ENCODE measurements around the gene FUT1. TPM values are rescaled to one million over a fixed set of nuclear protein-coding genes. Genes with fewer than 3 reads are reported as not detected.

FUT1 gene
- total and polyA plus RNA-seq, 2 of the 8 experiments (the other 6 are each of a cell fraction or from before 2014, with no cell fraction given), result 7.4 to 12.9 TPM

Small RNA genes lying within 50 kb of the gene (small RNA-seq; reads per million reads assigned to genes)
- gene RNU6-317P (ENCODE audit: insufficient read depth), result not detected

Other genes starting within 250 kb of the FUT1 start
- 12.4 and 13.6 TPM in 2 replicates for gene LMTK3, start 240.8 kb downstream of the FUT1 start, total RNA-seq (2021; fragmentation: NEBNext Ultra II Directional; extraction: Animal tissue kit (Norgen Biotek cat#: 25700))
- gene LMTK3, start 240.8 kb downstream of the FUT1 start, polyA plus RNA-seq (2011; rRNA removed), result 2.7 and 7.3 TPM in 2 replicates
- 0.99 and 1.5 TPM in 2 replicates for gene SULT2B1, start 200.5 kb downstream of the FUT1 start, total RNA-seq (2021; fragmentation: NEBNext Ultra II Directional; extraction: Animal tissue kit (Norgen Biotek cat#: 25700))
- gene SULT2B1, start 200.5 kb downstream of the FUT1 start, polyA plus RNA-seq (2011; rRNA removed), result 2.6 and 3.8 TPM in 2 replicates
- not detected in 2 replicates for gene SPACA4, start 145.9 kb downstream of the FUT1 start, total RNA-seq (2021; fragmentation: NEBNext Ultra II Directional; extraction: Animal tissue kit (Norgen Biotek cat#: 25700))
- gene SPACA4, start 145.9 kb downstream of the FUT1 start, polyA plus RNA-seq (2011; rRNA removed), result not detected in 2 replicates
- 5.3 and 6.5 TPM in 2 replicates for gene FAM83E, start 137.6 kb downstream of the FUT1 start, total RNA-seq (2021; fragmentation: NEBNext Ultra II Directional; extraction: Animal tissue kit (Norgen Biotek cat#: 25700))
- gene FAM83E, start 137.6 kb downstream of the FUT1 start, polyA plus RNA-seq (2011; rRNA removed), result 1.8 and 2.5 TPM in 2 replicates
- 1,669 and 1,693 TPM in 2 replicates for gene RPL18, start 133.5 kb downstream of the FUT1 start, total RNA-seq (2021; fragmentation: NEBNext Ultra II Directional; extraction: Animal tissue kit (Norgen Biotek cat#: 25700))
- 2,789 and 3,426 TPM in 2 replicates for gene RPL18, start 133.5 kb downstream of the FUT1 start, polyA plus RNA-seq (2011; rRNA removed)
- gene SPHK2, start 133.1 kb downstream of the FUT1 start, total RNA-seq (2021; fragmentation: NEBNext Ultra II Directional; extraction: Animal tissue kit (Norgen Biotek cat#: 25700)), result 60.9 and 61.6 TPM in 2 replicates
- 43.9 and 81.8 TPM in 2 replicates for gene SPHK2, start 133.1 kb downstream of the FUT1 start, polyA plus RNA-seq (2011; rRNA removed)
- 8.3 and 9.9 TPM in 2 replicates for gene DBP, start 115.3 kb downstream of the FUT1 start, total RNA-seq (2021; fragmentation: NEBNext Ultra II Directional; extraction: Animal tissue kit (Norgen Biotek cat#: 25700))
- 7.5 and 8.2 TPM in 2 replicates for gene DBP, start 115.3 kb downstream of the FUT1 start, polyA plus RNA-seq (2011; rRNA removed)
- 51.7 and 53.0 TPM in 2 replicates for gene CA11, start 106.5 kb downstream of the FUT1 start, total RNA-seq (2021; fragmentation: NEBNext Ultra II Directional; extraction: Animal tissue kit (Norgen Biotek cat#: 25700))
- 71.4 and 78.9 TPM in 2 replicates for gene CA11, start 106.5 kb downstream of the FUT1 start, polyA plus RNA-seq (2011; rRNA removed)
- 0.15 and 0.47 TPM in 2 replicates for gene NTN5, start 79.6 kb downstream of the FUT1 start, total RNA-seq (2021; fragmentation: NEBNext Ultra II Directional; extraction: Animal tissue kit (Norgen Biotek cat#: 25700))
- 0.80 and 0.85 TPM in 2 replicates for gene NTN5, start 79.6 kb downstream of the FUT1 start, polyA plus RNA-seq (2011; rRNA removed)
- gene FUT2, start 56.7 kb downstream of the FUT1 start, total RNA-seq (2021; fragmentation: NEBNext Ultra II Directional; extraction: Animal tissue kit (Norgen Biotek cat#: 25700)), result 5.0 and 7.0 TPM in 2 replicates
- 5.6 and 8.2 TPM in 2 replicates for gene FUT2, start 56.7 kb downstream of the FUT1 start, polyA plus RNA-seq (2011; rRNA removed)
- 2.0 and 2.9 TPM in 2 replicates for gene MAMSTR, start 32.9 kb downstream of the FUT1 start, total RNA-seq (2021; fragmentation: NEBNext Ultra II Directional; extraction: Animal tissue kit (Norgen Biotek cat#: 25700))
- gene MAMSTR, start 32.9 kb downstream of the FUT1 start, polyA plus RNA-seq (2011; rRNA removed), result 2.3 and 2.5 TPM in 2 replicates
- gene RASIP1, start 12.0 kb downstream of the FUT1 start, total RNA-seq (2021; fragmentation: NEBNext Ultra II Directional; extraction: Animal tissue kit (Norgen Biotek cat#: 25700)), result 8.7 and 9.3 TPM in 2 replicates
- gene RASIP1, start 12.0 kb downstream of the FUT1 start, polyA plus RNA-seq (2011; rRNA removed), result 11.4 and 16.4 TPM in 2 replicates
- 1.7 and 1.8 TPM in 2 replicates for gene IZUMO1, start 5.7 kb downstream of the FUT1 start, total RNA-seq (2021; fragmentation: NEBNext Ultra II Directional; extraction: Animal tissue kit (Norgen Biotek cat#: 25700))
- 0.33 and 0.46 TPM in 2 replicates for gene IZUMO1, start 5.7 kb downstream of the FUT1 start, polyA plus RNA-seq (2011; rRNA removed)
- 0.48 TPM in 1 of 2 replicates, not detected in the other for gene FGF21, start 2.9 kb upstream of the FUT1 start, total RNA-seq (2021; fragmentation: NEBNext Ultra II Directional; extraction: Animal tissue kit (Norgen Biotek cat#: 25700))
- 0.80 and 2.2 TPM in 2 replicates for gene FGF21, start 2.9 kb upstream of the FUT1 start, polyA plus RNA-seq (2011; rRNA removed)
- gene BCAT2, start 58.4 kb upstream of the FUT1 start, total RNA-seq (2021; fragmentation: NEBNext Ultra II Directional; extraction: Animal tissue kit (Norgen Biotek cat#: 25700)), result 42.5 and 44.5 TPM in 2 replicates
- gene BCAT2, start 58.4 kb upstream of the FUT1 start, polyA plus RNA-seq (2011; rRNA removed), result 48.7 and 77.3 TPM in 2 replicates
- gene HSD17B14, start 83.8 kb upstream of the FUT1 start, total RNA-seq (2021; fragmentation: NEBNext Ultra II Directional; extraction: Animal tissue kit (Norgen Biotek cat#: 25700)), result 8.4 and 9.7 TPM in 2 replicates
- 25.5 and 32.7 TPM in 2 replicates for gene HSD17B14, start 83.8 kb upstream of the FUT1 start, polyA plus RNA-seq (2011; rRNA removed)
- 16.8 and 18.0 TPM in 2 replicates for gene PLEKHA4, start 116.0 kb upstream of the FUT1 start, total RNA-seq (2021; fragmentation: NEBNext Ultra II Directional; extraction: Animal tissue kit (Norgen Biotek cat#: 25700))
- gene PLEKHA4, start 116.0 kb upstream of the FUT1 start, polyA plus RNA-seq (2011; rRNA removed), result 8.2 and 14.1 TPM in 2 replicates
- gene PPP1R15A, start 119.8 kb upstream of the FUT1 start, total RNA-seq (2021; fragmentation: NEBNext Ultra II Directional; extraction: Animal tissue kit (Norgen Biotek cat#: 25700)), result 12.8 and 14.0 TPM in 2 replicates
- gene PPP1R15A, start 119.8 kb upstream of the FUT1 start, polyA plus RNA-seq (2011; rRNA removed), result 4.1 and 8.6 TPM in 2 replicates
- 1.0 and 1.1 TPM in 2 replicates for gene TULP2, start 146.1 kb upstream of the FUT1 start, total RNA-seq (2021; fragmentation: NEBNext Ultra II Directional; extraction: Animal tissue kit (Norgen Biotek cat#: 25700))
- gene TULP2, start 146.1 kb upstream of the FUT1 start, polyA plus RNA-seq (2011; rRNA removed), result 0.95 and 1.8 TPM in 2 replicates
- gene NUCB1, start 147.7 kb upstream of the FUT1 start, total RNA-seq (2021; fragmentation: NEBNext Ultra II Directional; extraction: Animal tissue kit (Norgen Biotek cat#: 25700)), result 106 and 111 TPM in 2 replicates
- 121 and 178 TPM in 2 replicates for gene NUCB1, start 147.7 kb upstream of the FUT1 start, polyA plus RNA-seq (2011; rRNA removed)
- 2.2 and 2.7 TPM in 2 replicates for gene DHDH, start 181.1 kb upstream of the FUT1 start, total RNA-seq (2021; fragmentation: NEBNext Ultra II Directional; extraction: Animal tissue kit (Norgen Biotek cat#: 25700))
- 2.8 and 2.9 TPM in 2 replicates for gene DHDH, start 181.1 kb upstream of the FUT1 start, polyA plus RNA-seq (2011; rRNA removed)
- gene BAX, start 202.2 kb upstream of the FUT1 start, total RNA-seq (2021; fragmentation: NEBNext Ultra II Directional; extraction: Animal tissue kit (Norgen Biotek cat#: 25700)), result 257 and 295 TPM in 2 replicates
- gene BAX, start 202.2 kb upstream of the FUT1 start, polyA plus RNA-seq (2011; rRNA removed), result 346 and 750 TPM in 2 replicates
- gene FTL, start 212.7 kb upstream of the FUT1 start, total RNA-seq (2021; fragmentation: NEBNext Ultra II Directional; extraction: Animal tissue kit (Norgen Biotek cat#: 25700)), result 1,751 and 1,764 TPM in 2 replicates
- 2,427 and 3,043 TPM in 2 replicates for gene FTL, start 212.7 kb upstream of the FUT1 start, polyA plus RNA-seq (2011; rRNA removed)
- 37.8 and 38.7 TPM in 2 replicates for gene GYS1, start 240.7 kb upstream of the FUT1 start, total RNA-seq (2021; fragmentation: NEBNext Ultra II Directional; extraction: Animal tissue kit (Norgen Biotek cat#: 25700))
- gene GYS1, start 240.7 kb upstream of the FUT1 start, polyA plus RNA-seq (2011; rRNA removed), result 30.0 and 41.9 TPM in 2 replicates
- 152 and 160 TPM in 2 replicates for gene RUVBL2, start 241.2 kb upstream of the FUT1 start, total RNA-seq (2021; fragmentation: NEBNext Ultra II Directional; extraction: Animal tissue kit (Norgen Biotek cat#: 25700))
- 247 and 341 TPM in 2 replicates for gene RUVBL2, start 241.2 kb upstream of the FUT1 start, polyA plus RNA-seq (2011; rRNA removed)

Data from H1 (cell line).